ENCODE results near the gene CWF19L1.

DNA sequence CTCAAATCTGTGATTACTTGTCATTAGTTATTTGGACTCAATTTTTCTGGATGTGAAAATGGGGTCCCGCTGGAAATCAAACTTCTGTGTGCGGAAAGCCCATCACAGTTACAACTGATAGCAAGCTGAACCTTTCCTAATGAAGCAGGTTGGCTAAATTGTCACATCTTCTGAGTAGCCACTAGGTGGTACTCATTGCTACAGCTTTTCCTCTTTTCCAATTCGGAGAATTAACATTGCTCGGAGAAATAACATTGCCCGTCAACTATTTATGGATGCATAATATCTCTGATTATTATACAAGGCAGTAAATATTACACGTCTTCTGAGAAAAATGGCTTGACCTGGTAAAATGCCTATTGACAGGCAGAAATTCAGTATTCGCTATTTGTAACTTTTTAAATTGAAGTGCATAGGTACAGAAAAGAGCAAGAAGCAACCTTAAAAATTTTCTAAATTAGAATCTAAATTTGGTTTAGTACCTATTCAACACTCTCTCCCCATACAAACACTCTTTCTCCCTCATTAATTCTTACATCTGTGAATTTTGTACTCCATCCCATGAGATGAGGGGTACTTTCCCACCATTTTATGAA lies 36.4 kb upstream of the CWF19L1 start:
- TF ChIP-seq ZNF565 (CRISPR knock-in tag; conservative IDR thresholded peaks at IDR 0.05; ENCODE audit: low read depth): no peak
- no peak for TF ChIP-seq ISL1 (CRISPR knock-in tag; IDR thresholded peaks at IDR 0.05)
- no peak for TF ChIP-seq TOX (CRISPR knock-in tag; IDR thresholded peaks at IDR 0.05; ENCODE audit: borderline replicate concordance)
- TF ChIP-seq, protein P1, sequence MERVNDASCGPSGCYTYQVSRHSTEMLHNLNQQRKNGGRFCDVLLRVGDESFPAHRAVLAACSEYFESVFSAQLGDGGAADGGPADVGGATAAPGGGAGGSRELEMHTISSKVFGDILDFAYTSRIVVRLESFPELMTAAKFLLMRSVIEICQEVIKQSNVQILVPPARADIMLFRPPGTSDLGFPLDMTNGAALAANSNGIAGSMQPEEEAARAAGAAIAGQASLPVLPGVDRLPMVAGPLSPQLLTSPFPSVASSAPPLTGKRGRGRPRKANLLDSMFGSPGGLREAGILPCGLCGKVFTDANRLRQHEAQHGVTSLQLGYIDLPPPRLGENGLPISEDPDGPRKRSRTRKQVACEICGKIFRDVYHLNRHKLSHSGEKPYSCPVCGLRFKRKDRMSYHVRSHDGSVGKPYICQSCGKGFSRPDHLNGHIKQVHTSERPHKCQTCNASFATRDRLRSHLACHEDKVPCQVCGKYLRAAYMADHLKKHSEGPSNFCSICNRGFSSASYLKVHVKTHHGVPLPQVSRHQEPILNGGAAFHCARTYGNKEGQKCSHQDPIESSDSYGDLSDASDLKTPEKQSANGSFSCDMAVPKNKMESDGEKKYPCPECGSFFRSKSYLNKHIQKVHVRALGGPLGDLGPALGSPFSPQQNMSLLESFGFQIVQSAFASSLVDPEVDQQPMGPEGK (CRISPR knock-in tag; IDR thresholded peaks at IDR 0.05; ENCODE audit: borderline replicate concordance): no peak
